B cell (primary cell): ENCODE results near the gene FBXL4. TPM values are rescaled to one million over a fixed set of nuclear protein-coding genes. Genes with fewer than 3 reads are reported as not detected.

Source experiments
- ATAC-seq: fragments of 200-7000 bp; cut with Tn5 transposase; one replicate; pipeline ENCODE4 v1.10.0; 2021; ENCODE audit warnings: low read depth, mild to moderate bottlenecking, moderate number of reproducible peaks, moderate library complexity
- CTCF ChIA-PET: fragments of 350-600 bp; sonication (Branson Sonifier 250); formaldehyde crosslinking; loops from one replicate; lab custom pipeline; 2021; ENCODE audit warnings: antibody characterized with exemption, inconsistent platforms; lab: Charles Lee
- POLR2A ChIA-PET: fragments of 350-600 bp; sonication (Branson Sonifier 250); formaldehyde crosslinking; loops from one replicate; lab custom pipeline; 2021; ENCODE audit warnings: antibody characterized with exemption; lab: Charles Lee
- DNase-seq: peaks from one replicate; pipeline ENCODE4 v3.0.0; 2013
- H2AFZ ChIP-seq: 2 replicates; pipeline ENCODE4 v1.6.1; 2012; ENCODE audit warnings: mild to moderate bottlenecking, low read depth, low read length; ENCODE audit not compliant: insufficient read depth, poor library complexity, severe bottlenecking
- H3K27ac ChIP-seq, 2 donors: 1 replicate in 1 of 2; 2 replicates in 1 of 2; pipeline ENCODE4 v1.5.1; 2012 to 2013; ENCODE audit warnings: low read length in 2 of 2, mild to moderate bottlenecking in 2 of 2, moderate library complexity in 1 of 2
- H3K27me3 ChIP-seq, 4 experiments: fragments of 200-600 bp in 1 of 4; sonication (generic) in 1 of 4; replicated peaks in 1 of 4; 1 replicate in 2 of 4; 2 replicates in 2 of 4; pipeline versions ENCODE4 v1.6.1 to v1.7.0; 2013 to 2016; ENCODE audit warnings: low read length in 3 of 4, mild to moderate bottlenecking in 2 of 4, mixed read lengths in 1 of 4, moderate library complexity in 1 of 4; ENCODE audit not compliant: insufficient read depth in 4 of 4, control insufficient read depth in 3 of 4; ENCODE audit errors: control extremely low read depth in 1 of 4
- H3K36me3 ChIP-seq, 2 experiments: replicated peaks in 1 of 2; 1 replicate in 1 of 2; 2 replicates in 1 of 2; pipeline versions ENCODE4 v1.6.1 to v1.7.1; 2013; ENCODE audit warnings: low read length in 1 of 2; ENCODE audit not compliant: insufficient read depth in 2 of 2, control insufficient read depth in 1 of 2; ENCODE audit errors: control extremely low read depth in 1 of 2, extremely low read depth in 1 of 2
- H3K4me1 ChIP-seq, 2 donors: fragments of 200-600 bp in 1 of 2; sonication (generic) in 1 of 2; 1 replicate in 1 of 2; 2 replicates in 1 of 2; pipeline versions ENCODE4 v1.5.1 to v1.6.1; 2013 to 2017; ENCODE audit warnings: low read length in 2 of 2; ENCODE audit not compliant: control insufficient read depth in 2 of 2, insufficient read depth in 2 of 2
- H3K4me2 ChIP-seq: replicated peaks from 2 replicates; pipeline ENCODE3; 2012; ENCODE audit warnings: mild to moderate bottlenecking, low read depth, low read length; ENCODE audit not compliant: poor library complexity, severe bottlenecking
- H3K4me3 ChIP-seq, 5 experiments: fragments of 200-600 bp in 1 of 5; sonication (generic) in 1 of 5; 1 replicate in 3 of 5; 2 replicates in 2 of 5; pipeline versions ENCODE4 v1.5.1 to v1.7.0; 2011 to 2016; ENCODE audit warnings: low read length in 4 of 5, mild to moderate bottlenecking in 4 of 5, low read depth in 2 of 5, control low read depth in 1 of 5, moderate library complexity in 1 of 5; ENCODE audit not compliant: insufficient read depth in 1 of 5; ENCODE audit errors: control extremely low read depth in 1 of 5, extremely low read depth in 1 of 5
- H3K79me2 ChIP-seq: fragments of 200-600 bp; sonication (generic); one replicate; pipeline ENCODE4 v1.6.0; 2016; ENCODE audit warnings: low read length; ENCODE audit not compliant: control insufficient read depth, insufficient read depth
- H3K9ac ChIP-seq: fragments of 200-600 bp; sonication (generic); 2 replicates; pipeline ENCODE4 v1.6.1; 2017; ENCODE audit warnings: mild to moderate bottlenecking, low read length, moderate library complexity
- H3K9me3 ChIP-seq, 3 donors: one replicate each; pipeline versions ENCODE4 v1.6.1 to v1.7.1; 2013; ENCODE audit warnings: low read length in 2 of 3; ENCODE audit not compliant: control insufficient read depth in 2 of 3, insufficient read depth in 1 of 3; ENCODE audit errors: control extremely low read depth in 1 of 3
- H4K20me1 ChIP-seq: 2 replicates; pipeline ENCODE4 v1.6.0; 2012; ENCODE audit warnings: mild to moderate bottlenecking, low read length; ENCODE audit not compliant: insufficient read depth, control insufficient read depth, poor library complexity, severe bottlenecking
- H3K27ac Mint-ChIP-seq: one replicate; pipeline ENCODE4 v1.8.0; 2021; ENCODE audit warnings: mixed read lengths
- H3K27me3 Mint-ChIP-seq: one replicate; pipeline ENCODE4 v1.8.0; 2021; ENCODE audit warnings: mixed read lengths
- H3K4me1 Mint-ChIP-seq: one replicate; pipeline ENCODE4 v1.8.0; 2021; ENCODE audit warnings: mixed read lengths
- H3K4me3 Mint-ChIP-seq: one replicate; pipeline ENCODE4 v1.8.0; 2021; ENCODE audit warnings: mixed read lengths
- H3K9me3 Mint-ChIP-seq: one replicate; pipeline ENCODE4 v1.8.0; 2022; ENCODE audit warnings: mixed read lengths; ENCODE audit not compliant: insufficient read depth
- EZH2 ChIP-seq: IDR thresholded peaks from 2 replicates; pipeline ENCODE4 v1.6.1; 2012; ENCODE audit warnings: borderline replicate concordance, low read depth, mild to moderate bottlenecking, moderate library complexity, low read length; ENCODE audit not compliant: insufficient read depth, poor library complexity, severe bottlenecking
- WGBS: methylation state at CpG from one replicate; pipeline ENCODE4 v1.1.5; 2013; ENCODE audit warnings: missing lambda C conversion rate; ENCODE audit not compliant: insufficient coverage; 5-methylcytosine and 5-hydroxymethylcytosine counted together
- intact Hi-C: fragments of 100-400 bp; cut with micrococcal nuclease; formaldehyde crosslinking; loops from one replicate; pipeline ENCODE4 v1.10.0; 2022
- polyA plus RNA-seq: library from polyadenylated mRNA; depleted of rRNA; stranded (reverse); fragments of >200 nt; gene quantifications from 2 replicates; pipeline ENCODE4 v1.2.3, GENCODE V29; 2012
- total RNA-seq, 2 donors: library from RNA; stranded (reverse); fragments of 120-200 nt in 1 of 2; gene quantifications; 1 replicate in 1 of 2; 2 replicates in 1 of 2; pipeline versions ENCODE4 v1.2.3 to v1.2.4, GENCODE V29; 2013 to 2022
- TF ChIP-seq, protein P1 (sequence below): fragments of 200-600 bp; IDR thresholded peaks from one replicate; pipeline ENCODE4 v1.8.0; 2022; ENCODE audit warnings: antibody characterized with exemption, mild to moderate bottlenecking

Gene FBXL4
- total and polyA plus RNA-seq, 2 donors (not counting 1 experiment from before 2014, with no cell fraction given), result 9.2 to 22.0 TPM

DNA sequence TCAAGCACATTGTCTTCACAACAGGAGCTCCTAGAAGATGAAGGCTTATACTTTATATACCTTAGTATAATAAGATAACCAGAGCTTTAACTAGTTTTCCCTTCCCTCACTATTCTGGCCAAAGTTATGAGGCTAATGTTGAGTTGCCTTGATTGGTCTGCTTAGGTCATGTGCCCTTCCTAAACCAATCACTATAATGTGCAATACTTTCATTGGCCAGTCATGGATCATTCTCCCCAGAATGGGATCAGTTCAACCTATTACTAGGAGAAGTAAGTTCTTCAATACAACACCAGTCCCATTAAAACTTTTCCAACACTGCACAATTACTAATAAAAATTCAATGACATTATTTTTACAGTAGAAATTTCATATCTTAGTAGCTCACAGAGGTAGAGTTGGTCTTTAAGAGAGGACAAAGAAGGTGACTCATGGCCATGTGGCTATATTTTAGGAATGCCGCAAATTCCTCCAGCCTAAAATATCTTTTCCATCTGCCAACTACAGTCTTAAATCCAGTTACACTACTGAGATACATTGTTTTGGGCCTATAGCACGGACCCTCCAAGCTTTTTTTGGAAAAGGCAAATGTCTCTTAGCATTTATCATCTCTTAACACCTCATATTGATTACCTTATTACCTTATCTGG is 125.9 kb downstream of the FBXL4 start:
- peaks cover 12% of the 10 kb centered on the region for H3K4me1 Mint-ChIP-seq
- peaks cover 0 to 16% (median 0%) of the 10 kb centered on the region in 3 donors for H3K9me3 ChIP-seq
- ChIA-PET POLR2A (no interaction called here), CTCF (interaction anchor here (1.4 kb wide), 1 partner anchor 23 kb away, joined by 3 read pairs; no protein-coding TSS in a partner anchor)
- H3K4me2 ChIP-seq, result no peak overlapping the region
- peaks cover 71% of the 10 kb centered on the region for H3K27me3 Mint-ChIP-seq
- DNase-seq (no peak), ATAC-seq (no peak)
- intact Hi-C loops, result no loop called here
- H3K27ac ChIP-seq, result no peak overlapping the region
- no peak overlapping the region for H3K9ac ChIP-seq
- H3K36me3 ChIP-seq, result no peaks in the 10 kb centered on the region
- peaks cover 2 to 16% of the 10 kb centered on the region in 2 donors for H3K4me1 ChIP-seq
- H3K79me2 ChIP-seq, result no peaks in the 10 kb centered on the region
- H4K20me1 ChIP-seq, result no peaks in the 10 kb centered on the region
- no peak overlapping the region for H3K27ac Mint-ChIP-seq
- peaks cover 5 to 64% (median 53%) of the 10 kb centered on the region in 4 experiments for H3K27me3 ChIP-seq
- H3K9me3 Mint-ChIP-seq, result no peaks in the 10 kb centered on the region
- WGBS, result no CpG with 5 or more reads among the region's 2 CpGs
- no peak overlapping the region for H2AFZ ChIP-seq
- no peak overlapping the region for H3K4me3 ChIP-seq
- no peak overlapping the region for H3K4me3 Mint-ChIP-seq
- no peak for TF ChIP-seq EZH2
- TF ChIP-seq, protein P1, sequence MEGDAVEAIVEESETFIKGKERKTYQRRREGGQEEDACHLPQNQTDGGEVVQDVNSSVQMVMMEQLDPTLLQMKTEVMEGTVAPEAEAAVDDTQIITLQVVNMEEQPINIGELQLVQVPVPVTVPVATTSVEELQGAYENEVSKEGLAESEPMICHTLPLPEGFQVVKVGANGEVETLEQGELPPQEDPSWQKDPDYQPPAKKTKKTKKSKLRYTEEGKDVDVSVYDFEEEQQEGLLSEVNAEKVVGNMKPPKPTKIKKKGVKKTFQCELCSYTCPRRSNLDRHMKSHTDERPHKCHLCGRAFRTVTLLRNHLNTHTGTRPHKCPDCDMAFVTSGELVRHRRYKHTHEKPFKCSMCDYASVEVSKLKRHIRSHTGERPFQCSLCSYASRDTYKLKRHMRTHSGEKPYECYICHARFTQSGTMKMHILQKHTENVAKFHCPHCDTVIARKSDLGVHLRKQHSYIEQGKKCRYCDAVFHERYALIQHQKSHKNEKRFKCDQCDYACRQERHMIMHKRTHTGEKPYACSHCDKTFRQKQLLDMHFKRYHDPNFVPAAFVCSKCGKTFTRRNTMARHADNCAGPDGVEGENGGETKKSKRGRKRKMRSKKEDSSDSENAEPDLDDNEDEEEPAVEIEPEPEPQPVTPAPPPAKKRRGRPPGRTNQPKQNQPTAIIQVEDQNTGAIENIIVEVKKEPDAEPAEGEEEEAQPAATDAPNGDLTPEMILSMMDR, result no peak

Other genes with a start within 250 kb of the FBXL4 start
- not detected in 2 replicates for gene POU3F2, start 113.4 kb downstream of the FBXL4 start, total RNA-seq
- not detected in 2 replicates for gene POU3F2, start 113.4 kb downstream of the FBXL4 start, polyA plus RNA-seq